H1 (cell line): ENCODE measurements around the gene PARS2. TPM values are rescaled to one million over a fixed set of nuclear protein-coding genes. Genes with fewer than 3 reads are reported as not detected.

Source experiments
- ASH2L ChIP-seq: fragments of 200-600, 300-600 bp; sonication (generic); IDR thresholded peaks from one replicate; pipeline ENCODE4 v1.7.1; 2017; ENCODE audit warnings: low read length
- CBX8 ChIP-seq: fragments of 300-800, 300-1000 bp; sonication (generic); IDR thresholded peaks from 2 replicates; pipeline ENCODE4 v1.7.1; 2016; ENCODE audit warnings: low read depth, low read length, borderline replicate concordance
- CHD1 ChIP-seq: IDR thresholded peaks from 2 replicates; pipeline ENCODE4 v1.6.1; 2012; ENCODE audit warnings: low read depth, low read length, improper control_type of control experiment
- E2F6 ChIP-seq: IDR thresholded peaks from 2 replicates; pipeline ENCODE4 v1.6.1; 2012; ENCODE audit warnings: inconsistent platforms
- GABPA ChIP-seq: IDR thresholded peaks from 2 replicates; pipeline ENCODE4 v1.6.1; 2011; ENCODE audit warnings: mild to moderate bottlenecking, low read length, moderate library complexity, borderline replicate concordance; ENCODE audit not compliant: insufficient read depth
- HDAC6 ChIP-seq: IDR thresholded peaks from one replicate; pipeline ENCODE4 v1.7.1; 2012; ENCODE audit warnings: low read depth, mild to moderate bottlenecking, inconsistent platforms, low read length, moderate library complexity
- SIN3A ChIP-seq, 2 experiments: IDR thresholded peaks in 1 of 2; conservative IDR thresholded peaks in 1 of 2; 2 replicates each; pipeline ENCODE4 v1.6.1; 2011 to 2012; ENCODE audit warnings: low read length in 2 of 2, improper control_type of control experiment in 1 of 2, low read depth in 1 of 2, mild to moderate bottlenecking in 1 of 2
- polyA plus RNA-seq, 7 experiments: library from polyadenylated mRNA; depleted of rRNA in 3 of 7; stranded (reverse) in 5 of 7; unstranded in 2 of 7; fragments of >200 nt in 5 of 7; fragments of 200-250 nt in 2 of 7; gene quantifications; 1 replicate in 5 of 7; 2 replicates in 1 of 7; 4 replicates in 1 of 7; pipeline versions ENCODE4 v1.2.1 to v1.2.3, GENCODE V29; 2011 to 2013; ENCODE audit warnings: missing spikeins in 2 of 7, mixed read lengths in 2 of 7
- total RNA-seq: library from RNA; stranded (reverse); fragmentation: NEBNext Ultra II Directional; extraction: Animal tissue kit (Norgen Biotek cat#: 25700); gene quantifications from 2 replicates; pipeline ENCODE4 v1.2.1, GENCODE V29; 2021
- TF ChIP-seq, protein P1 (sequence below), 3 experiments: IDR thresholded peaks; 1 replicate in 2 of 3; 2 replicates in 1 of 3; pipeline versions ENCODE4 v1.5.1 to v1.6.1; 2011; ENCODE audit warnings: low read length in 3 of 3, mild to moderate bottlenecking in 3 of 3, inconsistent platforms in 2 of 3, low read depth in 1 of 3, moderate library complexity in 1 of 3; ENCODE audit not compliant: insufficient read depth in 1 of 3; ENCODE audit errors: control extremely low read depth in 1 of 3

The PARS2 gene
- total and polyA plus RNA-seq, 2 of the 8 experiments (the other 6 are each of a cell fraction or from before 2014, with no cell fraction given), result 8.9 to 10.0 TPM

DNA sequence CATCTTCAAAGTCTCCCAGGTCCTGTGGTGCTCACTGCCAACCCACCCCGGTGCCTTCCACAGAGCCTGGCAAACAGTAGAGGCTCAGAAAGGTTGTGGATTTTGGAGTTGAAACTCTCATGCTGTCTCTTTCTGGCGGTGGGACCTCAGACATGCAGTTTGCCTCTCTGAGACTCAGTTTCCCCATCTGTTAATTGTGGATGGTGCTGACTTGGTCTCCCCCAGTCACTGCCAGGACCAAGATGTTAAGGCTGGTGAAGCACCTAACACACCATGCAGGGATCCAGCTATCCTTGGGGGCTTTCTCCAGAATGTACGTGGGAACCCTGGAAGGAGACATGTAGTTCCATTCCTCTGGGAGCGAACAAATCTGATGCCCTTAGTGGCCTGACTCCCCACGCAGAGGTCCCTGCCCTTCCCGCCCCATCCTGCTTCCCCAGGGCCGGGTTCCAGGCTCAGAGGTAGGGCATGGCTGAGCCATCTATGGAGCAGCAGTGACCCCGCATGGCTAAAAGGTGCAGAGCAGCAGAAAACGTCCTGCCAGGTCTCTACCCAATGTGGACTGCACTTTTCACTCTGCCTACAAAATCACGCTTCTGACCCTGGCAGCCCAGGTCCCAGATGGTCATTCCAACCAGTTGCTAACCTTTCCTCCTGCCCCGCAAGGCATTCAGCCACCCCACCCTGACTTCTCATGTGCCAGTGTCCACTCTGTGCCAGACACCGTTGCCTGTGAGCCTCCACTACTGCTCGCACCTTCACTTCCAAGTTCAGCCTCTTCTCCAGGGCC, 46.0 kb upstream of the PARS2 start (continued):
- TF ChIP-seq, protein P1, sequence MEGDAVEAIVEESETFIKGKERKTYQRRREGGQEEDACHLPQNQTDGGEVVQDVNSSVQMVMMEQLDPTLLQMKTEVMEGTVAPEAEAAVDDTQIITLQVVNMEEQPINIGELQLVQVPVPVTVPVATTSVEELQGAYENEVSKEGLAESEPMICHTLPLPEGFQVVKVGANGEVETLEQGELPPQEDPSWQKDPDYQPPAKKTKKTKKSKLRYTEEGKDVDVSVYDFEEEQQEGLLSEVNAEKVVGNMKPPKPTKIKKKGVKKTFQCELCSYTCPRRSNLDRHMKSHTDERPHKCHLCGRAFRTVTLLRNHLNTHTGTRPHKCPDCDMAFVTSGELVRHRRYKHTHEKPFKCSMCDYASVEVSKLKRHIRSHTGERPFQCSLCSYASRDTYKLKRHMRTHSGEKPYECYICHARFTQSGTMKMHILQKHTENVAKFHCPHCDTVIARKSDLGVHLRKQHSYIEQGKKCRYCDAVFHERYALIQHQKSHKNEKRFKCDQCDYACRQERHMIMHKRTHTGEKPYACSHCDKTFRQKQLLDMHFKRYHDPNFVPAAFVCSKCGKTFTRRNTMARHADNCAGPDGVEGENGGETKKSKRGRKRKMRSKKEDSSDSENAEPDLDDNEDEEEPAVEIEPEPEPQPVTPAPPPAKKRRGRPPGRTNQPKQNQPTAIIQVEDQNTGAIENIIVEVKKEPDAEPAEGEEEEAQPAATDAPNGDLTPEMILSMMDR (IDR thresholded peaks at IDR 0.05; ENCODE audit: control extremely low read depth in 1 of 3, insufficient read depth in 1 of 3, low read depth in 1 of 3, low read length in 3 of 3), result peak; percentile 91 to 96 (median 91)
- TF ChIP-seq CBX8 (no peak), SIN3A (conservative IDR thresholded peaks at IDR 0.05 in 1 of 2, IDR thresholded peaks at IDR 0.05 in 1 of 2; ENCODE audit: low read depth in 1 of 2, low read length in 2 of 2) (0 out of 4 replicates have a peak, but pooled peaks of 1 of the 2 experiments have one; percentile 31), E2F6 (no peak), CHD1 (no peak), GABPA (peak; percentile 30; the same call in 1 of the 2 replicates), HDAC6 (no peak), ASH2L (no peak)
